Hepatocyte (in vitro differentiated cells): ENCODE results near the gene DOCK2.

Experiments
- EZH2 ChIP-seq: fragments of 200-600 bp; sonication (generic); IDR thresholded peaks from 2 replicates; pipeline ENCODE4 v1.6.1; 2016; ENCODE audit warnings: antibody characterized with exemption, mild to moderate bottlenecking, borderline replicate concordance
- EZH2phosphoT487 ChIP-seq: fragments of 200-600 bp; sonication (generic); IDR thresholded peaks from one replicate; pipeline ENCODE4 v1.6.1; 2018; ENCODE audit warnings: antibody characterized with exemption, mild to moderate bottlenecking, low read depth, moderate library complexity; ENCODE audit not compliant: unreplicated experiment, severe bottlenecking
- TF ChIP-seq, protein P1 (sequence below): fragments of 200-600 bp; sonication (generic); IDR thresholded peaks from 2 replicates; pipeline ENCODE4 v1.5.1; 2016; ENCODE audit warnings: antibody characterized with exemption, mild to moderate bottlenecking; ENCODE audit not compliant: poor library complexity

- TF ChIP-seq EZH2 (no peak), EZH2phosphoT487 (no peak)
- TF ChIP-seq, protein P1, sequence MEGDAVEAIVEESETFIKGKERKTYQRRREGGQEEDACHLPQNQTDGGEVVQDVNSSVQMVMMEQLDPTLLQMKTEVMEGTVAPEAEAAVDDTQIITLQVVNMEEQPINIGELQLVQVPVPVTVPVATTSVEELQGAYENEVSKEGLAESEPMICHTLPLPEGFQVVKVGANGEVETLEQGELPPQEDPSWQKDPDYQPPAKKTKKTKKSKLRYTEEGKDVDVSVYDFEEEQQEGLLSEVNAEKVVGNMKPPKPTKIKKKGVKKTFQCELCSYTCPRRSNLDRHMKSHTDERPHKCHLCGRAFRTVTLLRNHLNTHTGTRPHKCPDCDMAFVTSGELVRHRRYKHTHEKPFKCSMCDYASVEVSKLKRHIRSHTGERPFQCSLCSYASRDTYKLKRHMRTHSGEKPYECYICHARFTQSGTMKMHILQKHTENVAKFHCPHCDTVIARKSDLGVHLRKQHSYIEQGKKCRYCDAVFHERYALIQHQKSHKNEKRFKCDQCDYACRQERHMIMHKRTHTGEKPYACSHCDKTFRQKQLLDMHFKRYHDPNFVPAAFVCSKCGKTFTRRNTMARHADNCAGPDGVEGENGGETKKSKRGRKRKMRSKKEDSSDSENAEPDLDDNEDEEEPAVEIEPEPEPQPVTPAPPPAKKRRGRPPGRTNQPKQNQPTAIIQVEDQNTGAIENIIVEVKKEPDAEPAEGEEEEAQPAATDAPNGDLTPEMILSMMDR, result no peak
These were observed 84.7 kb downstream of the DOCK2 start for GRCh38 chr5:169721771-169722170.
